PC-3 (cell line): Measurements from ENCODE around the gene ERCC4. TPM values are rescaled to one million over a fixed set of nuclear protein-coding genes. Genes with fewer than 3 reads are reported as not detected.

ENCODE experiments used
- ATAC-seq: fragments of 200-7000 bp; cut with Tn5 transposase; 2 replicates; pipeline ENCODE4 v1.9.1; 2020; ENCODE audit warnings: mild to moderate bottlenecking, moderate library complexity
- BruUV-seq: library from RNA; stranded (reverse); fragments of 400-500 nt; replicated peaks from 2 replicates; lab custom pipeline; 2021; lab: Mats Ljungman, UMichigan
- CTCF ChIA-PET: fragments of 300-600 bp; sonication (Branson Sonifier 250); formaldehyde crosslinking; loops from one replicate; lab custom pipeline; 2022; ENCODE audit warnings: antibody characterized with exemption; lab: Charles Lee
- POLR2A ChIA-PET: fragments of 300-600 bp; sonication (Branson Sonifier 250); formaldehyde crosslinking; loops from one replicate; lab custom pipeline; 2022; ENCODE audit warnings: antibody characterized with exemption; ENCODE audit not compliant: unreplicated experiment; lab: Charles Lee
- DNase-seq: peaks from one replicate; pipeline ENCODE4 v3.0.0-alpha.2; 2015
- H2AFZ ChIP-seq: fragments of 300-600 bp; sonication (generic); 2 replicates; pipeline ENCODE4 v1.6.0; 2016; ENCODE audit warnings: antibody characterized with exemption, low read length
- H3F3A ChIP-seq: fragments of 300-600 bp; sonication (generic); one replicate; pipeline ENCODE4 v1.6.0; 2017; ENCODE audit warnings: antibody characterized with exemption, low read length, control low read depth, mild to moderate bottlenecking; ENCODE audit not compliant: unreplicated experiment
- H3K27ac ChIP-seq: fragments of 300-600 bp; sonication (generic); 2 replicates; pipeline ENCODE4 v1.5.1; 2016; ENCODE audit warnings: mild to moderate bottlenecking, low read length
- H3K27me3 ChIP-seq: fragments of 300-600 bp; sonication (generic); 2 replicates; pipeline ENCODE4 v1.6.1; 2016; ENCODE audit warnings: low read length, mixed read lengths
- H3K36me3 ChIP-seq: fragments of 300-600 bp; sonication (generic); 2 replicates; pipeline ENCODE4 v1.6.1; 2016; ENCODE audit warnings: low read depth, mixed run types, low read length, mixed read lengths
- H3K4me1 ChIP-seq: fragments of 300-600 bp; sonication (generic); 2 replicates; pipeline ENCODE4 v1.5.1; 2016; ENCODE audit warnings: low read length; ENCODE audit not compliant: insufficient read depth
- H3K4me2 ChIP-seq: fragments of 300-600 bp; sonication (generic); 2 replicates; pipeline ENCODE4 v1.6.0; 2016; ENCODE audit warnings: low read length
- H3K4me3 ChIP-seq: fragments of 300-600 bp; sonication (generic); 2 replicates; pipeline ENCODE4 v1.5.1; 2016; ENCODE audit warnings: mild to moderate bottlenecking, low read length, mixed read lengths
- H3K79me2 ChIP-seq: fragments of 300-600 bp; sonication (generic); 2 replicates; pipeline ENCODE4 v1.6.1; 2017; ENCODE audit warnings: low read length, mixed read lengths
- H3K9ac ChIP-seq: fragments of 300-600 bp; sonication (generic); 2 replicates; pipeline ENCODE4 v1.6.0; 2016; ENCODE audit warnings: mild to moderate bottlenecking, low read length
- H3K9me2 ChIP-seq: fragments of 300-600 bp; sonication (generic); replicated peaks from 2 replicates; pipeline ENCODE4 v1.6.1; 2016; ENCODE audit warnings: mixed run types, low read length, mixed read lengths
- H3K9me3 ChIP-seq: fragments of 300-600 bp; sonication (generic); 2 replicates; pipeline ENCODE4 v1.6.1; 2016; ENCODE audit warnings: low read length, mixed read lengths
- H4K20me1 ChIP-seq: fragments of 300-600 bp; sonication (generic); 2 replicates; pipeline ENCODE4 v1.6.1; 2016; ENCODE audit warnings: low read length, mixed read lengths
- CTCF ChIP-seq: fragments of 300-600 bp; sonication (generic); conservative IDR thresholded peaks from 2 replicates; pipeline ENCODE4 v1.5.1; 2017; ENCODE audit warnings: antibody characterized with exemption, low read depth, mild to moderate bottlenecking, low read length
- EZH2 ChIP-seq: fragments of 300-600 bp; sonication (generic); IDR thresholded peaks from one replicate; pipeline ENCODE4 v1.6.1; 2017; ENCODE audit warnings: antibody characterized with exemption, mild to moderate bottlenecking, low read length; ENCODE audit not compliant: unreplicated experiment
- EZH2phosphoT487 ChIP-seq: fragments of 300-600 bp; sonication (generic); IDR thresholded peaks from 2 replicates; pipeline ENCODE4 v1.6.1; 2018; ENCODE audit warnings: mild to moderate bottlenecking, antibody characterized with exemption, low read length, borderline replicate concordance
- intact Hi-C: fragments of 100-400 bp; cut with micrococcal nuclease; formaldehyde crosslinking; loops from 2 replicates; pipeline ENCODE4 v1.9.0; 2023
- total RNA-seq: library from RNA; depleted of rRNA; stranded (reverse); fragments of >200 nt; gene quantifications from 2 replicates; pipeline ENCODE4 v1.2.3, GENCODE V29; 2014

Gene ERCC4
- total RNA-seq, 1 experiment from 2014 or later, result 3.2 TPM

GRCh38 chr16:13984794-13985193, 64.8 kb downstream of the ERCC4 start:
- Histone ChIP-seq H3K36me3 (no peaks in the 10 kb centered on the region), H2AFZ (no peak overlapping the region), H3K4me2 (no peak overlapping the region), H3K9ac (no peak overlapping the region), H3K4me1 (no peaks in the 10 kb centered on the region), H3K9me3 (no peaks in the 10 kb centered on the region), H3K9me2 (no peaks in the 10 kb centered on the region), H3K4me3 (no peak overlapping the region), H3F3A (no peaks in the 10 kb centered on the region), H4K20me1 (no peaks in the 10 kb centered on the region), H3K27ac (no peak overlapping the region), H3K79me2 (no peaks in the 10 kb centered on the region), H3K27me3 (no peaks in the 10 kb centered on the region)
- DNase-seq (no peak), ATAC-seq (no peak)
- ChIA-PET POLR2A (interaction anchor here (0.6 kb wide), 1 partner anchor 215 kb away, joined by 8 read pairs; no protein-coding TSS in a partner anchor), CTCF (no interaction called here)
- TF ChIP-seq EZH2phosphoT487 (no peak), EZH2 (no peak), CTCF (no peak)
- no TSS peak for BruUV-seq
- intact Hi-C loops, result no loop called here

DNA sequence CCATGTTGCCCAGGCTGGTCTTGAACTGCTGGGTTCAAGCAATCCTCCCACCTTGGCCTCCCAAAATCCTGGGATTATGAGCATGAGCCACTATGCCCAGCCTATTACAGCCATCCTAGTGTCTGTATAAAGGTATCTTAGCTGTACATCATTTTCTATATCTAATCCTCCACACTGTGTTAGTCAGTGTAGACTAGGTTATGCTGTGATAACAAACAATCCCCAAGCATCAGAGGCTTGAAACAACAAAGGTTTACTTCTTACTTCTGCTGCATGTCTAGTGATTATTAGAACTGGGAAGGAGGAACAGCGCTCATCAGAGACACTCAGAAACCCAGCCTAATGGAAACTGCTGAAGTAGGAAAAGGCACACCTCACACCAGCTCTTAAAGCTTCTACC, 68.1 kb downstream of the ERCC4 start:
- Histone ChIP-seq H3K9me2 (no peaks in the 10 kb centered on the region), H3K9ac (no peak overlapping the region), H3K36me3 (no peaks in the 10 kb centered on the region), H3K27me3 (no peaks in the 10 kb centered on the region), H3K9me3 (no peaks in the 10 kb centered on the region), H3K4me3 (no peak overlapping the region), H3K79me2 (no peaks in the 10 kb centered on the region), H3K4me1 (no peaks in the 10 kb centered on the region), H4K20me1 (no peaks in the 10 kb centered on the region), H3F3A (no peaks in the 10 kb centered on the region), H3K27ac (no peak overlapping the region), H2AFZ (no peak overlapping the region), H3K4me2 (no peak overlapping the region)
- POLR2A ChIA-PET, result no interaction called here
- DNase-seq (no peak), ATAC-seq (no peak)
- intact Hi-C loops, result no loop called here
- TF ChIP-seq CTCF (no peak), EZH2 (no peak), EZH2phosphoT487 (no peak)
- BruUV-seq, result no TSS peak
- CTCF ChIA-PET, result no interaction called here

- ChIA-PET CTCF (no interaction called here), POLR2A (no interaction called here)
- no peak overlapping the region for H2AFZ ChIP-seq
- no peaks in the 10 kb centered on the region for H4K20me1 ChIP-seq
- H3K9ac ChIP-seq, result no peak overlapping the region
- ATAC-seq (no peak), DNase-seq (no peak)
- H3K27me3 ChIP-seq, result no peaks in the 10 kb centered on the region
- no peaks in the 10 kb centered on the region for H3K36me3 ChIP-seq
- H3F3A ChIP-seq, result no peaks in the 10 kb centered on the region
- no peak overlapping the region for H3K27ac ChIP-seq
- no peak overlapping the region for H3K4me2 ChIP-seq
- H3K9me3 ChIP-seq, result no peaks in the 10 kb centered on the region
- TF ChIP-seq EZH2phosphoT487 (no peak), EZH2 (no peak), CTCF (no peak)
- BruUV-seq, result no TSS peak
- no peak overlapping the region for H3K4me3 ChIP-seq
- intact Hi-C loops, result no loop called here
- H3K9me2 ChIP-seq, result no peaks in the 10 kb centered on the region
- H3K4me1 ChIP-seq, result no peaks in the 10 kb centered on the region
- H3K79me2 ChIP-seq, result no peaks in the 10 kb centered on the region
Measured at GRCh38 chr16:13992322-13992721, 72.4 kb downstream of the ERCC4 start.
